ENCODE data around the gene ST3GAL3.

- no peak for TF ChIP-seq CTCF (IDR thresholded peaks at IDR 0.05)
- no peak for TF ChIP-seq POLR2A (IDR thresholded peaks at IDR 0.05)
- no peak for TF ChIP-seq POLR2AphosphoS5 (IDR thresholded peaks at IDR 0.05)
- TF ChIP-seq EP300 (IDR thresholded peaks at IDR 0.05), result no peak
Observed at GRCh38 chr1:43935711-43936427, 228.5 kb downstream of the ST3GAL3 start.
